HepG2 (cell line): ENCODE results near the gene NPBWR2. TPM values are rescaled to one million over a fixed set of nuclear protein-coding genes. Genes with fewer than 3 reads are reported as not detected.

Experiments used
- ATF7-NPFF ChIP-seq: sonication (generic); formaldehyde crosslinking; IDR thresholded peaks from 2 replicates; pipeline ENCODE4 v1.8.1; 2023; ENCODE audit warnings: mild to moderate bottlenecking, low read depth, missing genetic modification reagents, moderate library complexity
- CBX5 ChIP-seq: sonication (generic); formaldehyde crosslinking; IDR thresholded peaks from 2 replicates; pipeline ENCODE4 v1.4.0; 2020; ENCODE audit warnings: missing genetic modification reagents, borderline replicate concordance
- MAFK ChIP-seq, 2 experiments: IDR thresholded peaks in 1 of 2; conservative IDR thresholded peaks in 1 of 2; 2 replicates each; pipeline ENCODE4 v1.6.1; 2011; ENCODE audit warnings: improper control_type of control experiment in 2 of 2, low read length in 2 of 2
- SATB2 ChIP-seq: sonication (generic); formaldehyde crosslinking; IDR thresholded peaks from 2 replicates; pipeline ENCODE4 v1.5.0; 2020; ENCODE audit warnings: missing genetic modification reagents
- SCMH1 ChIP-seq: sonication (generic); formaldehyde crosslinking; IDR thresholded peaks from 2 replicates; pipeline ENCODE4 v1.9.0; 2021; ENCODE audit warnings: missing genetic modification reagents, mild to moderate bottlenecking, borderline replicate concordance
- SOX6 ChIP-seq, 2 experiments: fragments of 450-650 bp in 1 of 2; sonication (generic) in 1 of 2; formaldehyde crosslinking in 1 of 2; IDR thresholded peaks; 2 replicates each; pipeline versions ENCODE4 v1.4.0 to v1.6.1; 2017 to 2020; ENCODE audit warnings: antibody characterized with exemption in 1 of 2, mild to moderate bottlenecking in 1 of 2, missing genetic modification reagents in 1 of 2
- TSC22D2 ChIP-seq: sonication (generic); formaldehyde crosslinking; IDR thresholded peaks from 2 replicates; pipeline ENCODE4 v1.5.1; 2020; ENCODE audit warnings: missing genetic modification reagents, mild to moderate bottlenecking, borderline replicate concordance
- ZBTB20 ChIP-seq: sonication (generic); formaldehyde crosslinking; IDR thresholded peaks from 2 replicates; pipeline ENCODE4 v1.8.1; 2023; ENCODE audit warnings: missing genetic modification reagents, low read depth, mild to moderate bottlenecking, borderline replicate concordance
- ZBTB21 ChIP-seq: sonication (generic); formaldehyde crosslinking; IDR thresholded peaks from 2 replicates; pipeline ENCODE4 v1.4.0; 2020; ENCODE audit warnings: missing genetic modification reagents
- ZFP36L2 ChIP-seq: sonication (generic); formaldehyde crosslinking; IDR thresholded peaks from 2 replicates; pipeline ENCODE4 v1.4.0; 2020; ENCODE audit warnings: missing genetic modification reagents
- ZNF737 ChIP-seq: sonication (generic); formaldehyde crosslinking; IDR thresholded peaks from 2 replicates; pipeline ENCODE4 v1.5.0; 2020; ENCODE audit warnings: missing genetic modification reagents, mild to moderate bottlenecking, borderline replicate concordance
- polyA plus RNA-seq, 8 experiments: library from polyadenylated mRNA; depleted of rRNA in 3 of 8; stranded (reverse) in 7 of 8; unstranded in 1 of 8; fragments of >200 nt; fragmentation: Illumina TruSeq in 4 of 8; extraction: Trizol in 4 of 8; gene quantifications; 2 replicates each; pipeline versions ENCODE4 v1.2.1 to v1.2.3, GENCODE V29; 2011 to 2016; ENCODE audit warnings: low read depth in 4 of 8, missing spikeins in 1 of 8, mixed read lengths in 1 of 8; ENCODE audit not compliant: insufficient read depth in 1 of 8
- total RNA-seq, 5 experiments: library from RNA; depleted of rRNA; stranded (reverse); fragments of >200 nt; fragmentation: Illumina TruSeq; extraction: Trizol; gene quantifications; 2 replicates each; pipeline ENCODE4 v1.2.3, GENCODE V29; 2016; ENCODE audit warnings: low read depth in 1 of 5
- TF ChIP-seq, protein P1 (sequence below): sonication (generic); formaldehyde crosslinking; IDR thresholded peaks from 2 replicates; pipeline ENCODE4 v1.4.0; 2020; ENCODE audit warnings: missing genetic modification reagents
- TF ChIP-seq, protein P2 (sequence below): sonication (generic); formaldehyde crosslinking; IDR thresholded peaks from 2 replicates; pipeline ENCODE4 v1.8.1; 2022; ENCODE audit warnings: low read depth, mild to moderate bottlenecking, missing genetic modification reagents

The NPBWR2 gene
- total and polyA plus RNA-seq, 2 of the 13 experiments (the other 11 are each of a cell fraction or from before 2014, with no cell fraction given): not detected

DNA sequence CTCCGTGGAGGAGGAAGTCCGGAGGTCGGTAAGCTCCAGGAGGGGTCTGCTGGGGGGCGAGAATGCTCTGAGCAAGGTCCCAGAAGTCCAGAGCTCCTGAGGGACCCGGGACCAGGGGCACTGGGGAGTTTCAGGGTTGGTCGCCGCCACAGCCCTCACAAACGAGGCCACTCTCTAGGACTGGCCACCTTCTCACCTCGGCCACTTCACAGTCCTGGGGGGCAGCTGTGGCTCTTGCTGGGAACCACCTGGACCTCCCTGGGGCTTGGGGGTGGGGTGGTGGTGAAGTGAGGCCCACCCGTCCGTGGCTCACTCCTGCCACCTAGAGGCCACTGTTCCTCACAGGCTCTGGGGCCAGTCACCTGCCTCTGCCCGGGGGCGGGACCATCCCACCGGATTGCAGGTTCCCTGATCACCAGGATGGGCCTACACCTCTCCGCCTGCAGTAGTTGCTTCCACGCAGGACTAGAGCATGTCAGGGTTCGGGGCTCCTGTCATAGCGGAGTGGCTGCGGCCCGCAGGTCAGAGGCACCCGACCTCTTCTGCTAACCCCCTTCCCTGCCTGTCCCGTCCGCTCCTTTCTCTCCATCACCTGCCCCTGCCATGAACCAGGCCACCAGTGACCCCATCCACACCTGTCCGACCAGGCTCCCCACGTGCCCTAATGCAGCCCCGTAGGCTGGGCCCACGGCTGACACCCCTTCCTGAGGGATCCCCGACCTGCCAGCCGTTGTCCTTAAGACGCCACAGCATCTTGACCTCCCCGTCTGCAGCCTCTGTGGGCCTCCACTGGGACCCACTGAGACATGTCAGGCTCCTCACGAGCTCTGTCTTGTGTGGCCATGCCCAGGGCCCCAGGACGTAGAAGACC, 49.5 kb downstream of the NPBWR2 start (continued):
- TF ChIP-seq TSC22D2: 0 out of 2 replicates have a peak, but pooled peaks have one; percentile 13
- TF ChIP-seq SOX6 (IDR thresholded peaks at IDR 0.05): no peak
- TF ChIP-seq SOX6 (CRISPR knock-in tag; IDR thresholded peaks at IDR 0.05): peak; percentile 53
- TF ChIP-seq, protein P1, sequence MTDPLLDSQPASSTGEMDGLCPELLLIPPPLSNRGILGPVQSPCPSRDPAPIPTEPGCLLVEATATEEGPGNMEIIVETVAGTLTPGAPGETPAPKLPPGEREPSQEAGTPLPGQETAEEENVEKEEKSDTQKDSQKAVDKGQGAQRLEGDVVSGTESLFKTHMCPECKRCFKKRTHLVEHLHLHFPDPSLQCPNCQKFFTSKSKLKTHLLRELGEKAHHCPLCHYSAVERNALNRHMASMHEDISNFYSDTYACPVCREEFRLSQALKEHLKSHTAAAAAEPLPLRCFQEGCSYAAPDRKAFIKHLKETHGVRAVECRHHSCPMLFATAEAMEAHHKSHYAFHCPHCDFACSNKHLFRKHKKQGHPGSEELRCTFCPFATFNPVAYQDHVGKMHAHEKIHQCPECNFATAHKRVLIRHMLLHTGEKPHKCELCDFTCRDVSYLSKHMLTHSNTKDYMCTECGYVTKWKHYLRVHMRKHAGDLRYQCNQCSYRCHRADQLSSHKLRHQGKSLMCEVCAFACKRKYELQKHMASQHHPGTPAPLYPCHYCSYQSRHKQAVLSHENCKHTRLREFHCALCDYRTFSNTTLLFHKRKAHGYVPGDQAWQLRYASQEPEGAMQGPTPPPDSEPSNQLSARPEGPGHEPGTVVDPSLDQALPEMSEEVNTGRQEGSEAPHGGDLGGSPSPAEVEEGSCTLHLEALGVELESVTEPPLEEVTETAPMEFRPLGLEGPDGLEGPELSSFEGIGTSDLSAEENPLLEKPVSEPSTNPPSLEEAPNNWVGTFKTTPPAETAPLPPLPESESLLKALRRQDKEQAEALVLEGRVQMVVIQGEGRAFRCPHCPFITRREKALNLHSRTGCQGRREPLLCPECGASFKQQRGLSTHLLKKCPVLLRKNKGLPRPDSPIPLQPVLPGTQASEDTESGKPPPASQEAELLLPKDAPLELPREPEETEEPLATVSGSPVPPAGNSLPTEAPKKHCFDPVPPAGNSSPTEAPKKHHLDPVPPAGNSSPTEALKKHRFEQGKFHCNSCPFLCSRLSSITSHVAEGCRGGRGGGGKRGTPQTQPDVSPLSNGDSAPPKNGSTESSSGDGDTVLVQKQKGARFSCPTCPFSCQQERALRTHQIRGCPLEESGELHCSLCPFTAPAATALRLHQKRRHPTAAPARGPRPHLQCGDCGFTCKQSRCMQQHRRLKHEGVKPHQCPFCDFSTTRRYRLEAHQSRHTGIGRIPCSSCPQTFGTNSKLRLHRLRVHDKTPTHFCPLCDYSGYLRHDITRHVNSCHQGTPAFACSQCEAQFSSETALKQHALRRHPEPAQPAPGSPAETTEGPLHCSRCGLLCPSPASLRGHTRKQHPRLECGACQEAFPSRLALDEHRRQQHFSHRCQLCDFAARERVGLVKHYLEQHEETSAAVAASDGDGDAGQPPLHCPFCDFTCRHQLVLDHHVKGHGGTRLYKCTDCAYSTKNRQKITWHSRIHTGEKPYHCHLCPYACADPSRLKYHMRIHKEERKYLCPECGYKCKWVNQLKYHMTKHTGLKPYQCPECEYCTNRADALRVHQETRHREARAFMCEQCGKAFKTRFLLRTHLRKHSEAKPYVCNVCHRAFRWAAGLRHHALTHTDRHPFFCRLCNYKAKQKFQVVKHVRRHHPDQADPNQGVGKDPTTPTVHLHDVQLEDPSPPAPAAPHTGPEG (CRISPR knock-in tag): no peak
- TF ChIP-seq ZFP36L2: no peak
- TF ChIP-seq ATF7-NPFF: peak; percentile 62; the same call in 1 of the 2 replicates
- TF ChIP-seq ZNF737 (CRISPR knock-in tag): no peak
- no peak for TF ChIP-seq SATB2 (CRISPR knock-in tag)
- TF ChIP-seq, protein P2, sequence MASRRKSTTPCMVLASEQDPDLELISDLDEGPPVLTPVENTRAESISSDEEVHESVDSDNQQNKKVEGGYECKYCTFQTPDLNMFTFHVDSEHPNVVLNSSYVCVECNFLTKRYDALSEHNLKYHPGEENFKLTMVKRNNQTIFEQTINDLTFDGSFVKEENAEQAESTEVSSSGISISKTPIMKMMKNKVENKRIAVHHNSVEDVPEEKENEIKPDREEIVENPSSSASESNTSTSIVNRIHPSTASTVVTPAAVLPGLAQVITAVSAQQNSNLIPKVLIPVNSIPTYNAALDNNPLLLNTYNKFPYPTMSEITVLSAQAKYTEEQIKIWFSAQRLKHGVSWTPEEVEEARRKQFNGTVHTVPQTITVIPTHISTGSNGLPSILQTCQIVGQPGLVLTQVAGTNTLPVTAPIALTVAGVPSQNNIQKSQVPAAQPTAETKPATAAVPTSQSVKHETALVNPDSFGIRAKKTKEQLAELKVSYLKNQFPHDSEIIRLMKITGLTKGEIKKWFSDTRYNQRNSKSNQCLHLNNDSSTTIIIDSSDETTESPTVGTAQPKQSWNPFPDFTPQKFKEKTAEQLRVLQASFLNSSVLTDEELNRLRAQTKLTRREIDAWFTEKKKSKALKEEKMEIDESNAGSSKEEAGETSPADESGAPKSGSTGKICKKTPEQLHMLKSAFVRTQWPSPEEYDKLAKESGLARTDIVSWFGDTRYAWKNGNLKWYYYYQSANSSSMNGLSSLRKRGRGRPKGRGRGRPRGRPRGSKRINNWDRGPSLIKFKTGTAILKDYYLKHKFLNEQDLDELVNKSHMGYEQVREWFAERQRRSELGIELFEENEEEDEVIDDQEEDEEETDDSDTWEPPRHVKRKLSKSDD (CRISPR knock-in tag): no peak; the same call in 1 of the 2 replicates
- no peak for TF ChIP-seq SCMH1 (CRISPR knock-in tag)
- no peak for TF ChIP-seq MAFK (conservative IDR thresholded peaks at IDR 0.05 in 1 of 2, IDR thresholded peaks at IDR 0.05 in 1 of 2; ENCODE audit: low read length in 2 of 2)
- TF ChIP-seq ZBTB20 (CRISPR knock-in tag): no peak
- TF ChIP-seq CBX5 (CRISPR knock-in tag): peak; percentile 62; the same call in 1 of the 2 replicates
- no peak for TF ChIP-seq ZBTB21 (CRISPR knock-in tag)
